Lower lobe of right lung (tissue), 2 donors: ENCODE results near the gene SYT1. TPM values are rescaled to one million over a fixed set of nuclear protein-coding genes. Genes with fewer than 3 reads are reported as not detected.

Experiments
- ATAC-seq, 2 donors: fragments of 200-7000 bp; cut with Tn5 transposase; one replicate each; pipeline ENCODE4 v1.9.1; 2020 to 2022; ENCODE audit warnings: mild to moderate bottlenecking in 2 of 2, moderate library complexity in 2 of 2
- DNase-seq: peaks from one replicate; pipeline ENCODE4 v3.0.0-alpha.2; 2020
- H3K27ac ChIP-seq: fragments of 200-600 bp; one replicate; pipeline ENCODE4 v1.8.0; 2022
- H3K27me3 ChIP-seq: fragments of 200-600 bp; one replicate; pipeline ENCODE4 v1.8.0; 2022; ENCODE audit warnings: low read depth
- H3K36me3 ChIP-seq: fragments of 200-600 bp; one replicate; pipeline ENCODE4 v1.8.0; 2022; ENCODE audit warnings: mild to moderate bottlenecking
- H3K4me1 ChIP-seq: fragments of 200-600 bp; one replicate; pipeline ENCODE4 v1.8.0; 2022
- H3K4me3 ChIP-seq: fragments of 200-600 bp; one replicate; pipeline ENCODE4 v1.8.0; 2022; ENCODE audit warnings: mild to moderate bottlenecking
- H3K9me3 ChIP-seq: fragments of 200-600 bp; one replicate; pipeline ENCODE4 v1.8.0; 2022
- intact Hi-C: fragments of 100-400 bp; cut with DNase I; formaldehyde crosslinking; loops from one replicate; pipeline ENCODE4 v1.11.0; 2022
- total RNA-seq: library from RNA; stranded (reverse); fragmentation: NEBNext Ultra II Directional; extraction: Animal tissue kit (Norgen Biotek cat#: 25700); gene quantifications from one replicate; pipeline ENCODE4 v1.2.1, GENCODE V29; 2021
- TF ChIP-seq, protein P1 (sequence below): fragments of 200-600 bp; IDR thresholded peaks from one replicate; pipeline ENCODE4 v1.8.0; 2022; ENCODE audit warnings: antibody characterized with exemption, mild to moderate bottlenecking
- donor health status: DM: no; HTN: yes; CAD: no; lungs with severe emphysema.

SYT1 gene
- total RNA-seq, 1 donor from 2014 or later = 0.95 TPM

DNA sequence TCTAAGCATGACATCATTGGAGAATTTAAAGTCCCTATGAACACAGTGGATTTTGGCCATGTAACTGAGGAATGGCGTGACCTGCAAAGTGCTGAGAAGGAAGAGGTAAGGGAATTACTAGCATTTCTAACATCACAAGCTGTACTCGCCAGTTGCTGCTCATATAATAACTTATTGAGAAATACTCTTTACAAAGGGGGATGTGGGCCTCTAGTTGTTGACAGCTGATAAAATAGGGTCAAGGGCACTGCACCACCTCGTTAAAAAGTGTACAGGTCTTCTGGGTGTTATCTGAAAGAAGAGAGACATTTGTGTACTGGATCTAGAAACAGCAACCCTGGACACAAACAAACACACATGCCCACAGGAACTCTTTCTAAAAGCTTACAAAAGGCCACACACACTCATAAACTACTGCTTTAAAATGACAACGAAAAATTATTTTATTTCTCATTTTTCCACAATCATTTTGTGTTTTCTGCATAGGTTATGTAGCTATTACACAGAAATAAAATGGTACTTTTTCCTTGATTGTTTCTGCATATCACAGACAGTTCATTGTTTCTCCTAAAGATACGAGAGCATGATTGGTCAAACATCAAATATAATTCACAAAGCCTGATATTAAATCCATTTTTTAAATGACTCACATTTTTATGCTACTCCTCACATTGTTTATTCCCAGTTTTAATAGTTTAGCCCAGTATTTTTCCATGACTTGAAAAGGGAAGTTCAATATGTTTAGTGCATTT lies 435.0 kb downstream of the SYT1 start:
- Histone ChIP-seq H3K9me3 (no peaks in the 10 kb centered on the region), H3K27me3 (no peaks in the 10 kb centered on the region), H3K4me1 (no peaks in the 10 kb centered on the region), H3K36me3 (no peaks in the 10 kb centered on the region), H3K4me3 (no peak overlapping the region), H3K27ac (no peak overlapping the region)
- no peak for ATAC-seq
- no peak for DNase-seq
- intact Hi-C loops = no loop called here
- TF ChIP-seq, protein P1, sequence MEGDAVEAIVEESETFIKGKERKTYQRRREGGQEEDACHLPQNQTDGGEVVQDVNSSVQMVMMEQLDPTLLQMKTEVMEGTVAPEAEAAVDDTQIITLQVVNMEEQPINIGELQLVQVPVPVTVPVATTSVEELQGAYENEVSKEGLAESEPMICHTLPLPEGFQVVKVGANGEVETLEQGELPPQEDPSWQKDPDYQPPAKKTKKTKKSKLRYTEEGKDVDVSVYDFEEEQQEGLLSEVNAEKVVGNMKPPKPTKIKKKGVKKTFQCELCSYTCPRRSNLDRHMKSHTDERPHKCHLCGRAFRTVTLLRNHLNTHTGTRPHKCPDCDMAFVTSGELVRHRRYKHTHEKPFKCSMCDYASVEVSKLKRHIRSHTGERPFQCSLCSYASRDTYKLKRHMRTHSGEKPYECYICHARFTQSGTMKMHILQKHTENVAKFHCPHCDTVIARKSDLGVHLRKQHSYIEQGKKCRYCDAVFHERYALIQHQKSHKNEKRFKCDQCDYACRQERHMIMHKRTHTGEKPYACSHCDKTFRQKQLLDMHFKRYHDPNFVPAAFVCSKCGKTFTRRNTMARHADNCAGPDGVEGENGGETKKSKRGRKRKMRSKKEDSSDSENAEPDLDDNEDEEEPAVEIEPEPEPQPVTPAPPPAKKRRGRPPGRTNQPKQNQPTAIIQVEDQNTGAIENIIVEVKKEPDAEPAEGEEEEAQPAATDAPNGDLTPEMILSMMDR = no peak

DNA sequence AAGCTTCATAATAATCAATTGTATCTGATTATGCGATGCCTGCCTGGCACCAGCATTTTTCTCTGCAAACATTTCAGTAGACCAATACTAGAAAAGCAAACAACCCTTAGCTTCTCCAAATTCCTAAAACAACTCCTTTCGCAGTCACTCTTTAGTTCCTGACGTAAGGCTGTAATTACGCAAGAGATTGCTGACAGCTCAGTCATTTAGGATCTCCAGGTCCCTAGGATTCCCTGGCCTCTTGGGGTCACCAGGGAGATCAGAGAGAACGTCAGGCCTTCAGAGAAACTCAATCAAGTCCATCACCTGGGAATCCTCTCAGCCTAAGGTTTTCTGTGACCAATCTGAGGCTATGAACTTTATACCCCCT lies 435.6 kb downstream of the SYT1 start:
- no peak for DNase-seq
- peak in 1 of 2 donors; percentile 69 for ATAC-seq
- Histone ChIP-seq H3K27ac (no peak overlapping the region), H3K27me3 (no peaks in the 10 kb centered on the region), H3K36me3 (no peaks in the 10 kb centered on the region), H3K9me3 (no peaks in the 10 kb centered on the region), H3K4me1 (no peaks in the 10 kb centered on the region), H3K4me3 (no peak overlapping the region)
- intact Hi-C loops = no loop called here
- TF ChIP-seq, protein P1 = no peak

DNA sequence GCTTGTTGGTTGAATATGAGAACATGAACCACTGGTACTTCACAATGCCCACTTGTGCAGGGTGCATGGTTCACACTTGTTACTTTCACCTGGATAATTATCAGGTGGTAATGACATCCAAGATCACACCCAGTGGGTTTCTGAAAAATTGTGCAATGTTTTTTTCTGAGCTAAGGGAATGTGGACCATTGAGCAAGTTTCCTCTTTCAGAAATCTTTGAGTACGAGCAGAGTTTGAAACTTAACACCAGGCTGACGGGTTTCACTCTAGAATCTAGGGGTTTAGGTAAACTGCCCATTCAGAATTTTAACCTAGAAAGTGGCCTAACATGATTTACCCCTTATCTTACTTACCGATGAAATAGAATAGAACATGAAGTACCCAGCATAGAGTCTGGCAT lies 436.6 kb downstream of the SYT1 start:
- no peak overlapping the region for H3K4me3 ChIP-seq
- H3K27ac ChIP-seq = no peak overlapping the region
- no peak for ATAC-seq
- intact Hi-C loops = no loop called here
- H3K4me1 ChIP-seq = no peaks in the 10 kb centered on the region
- no peak for DNase-seq
- no peaks in the 10 kb centered on the region for H3K27me3 ChIP-seq
- H3K36me3 ChIP-seq = no peaks in the 10 kb centered on the region
- TF ChIP-seq, protein P1 = no peak
- H3K9me3 ChIP-seq = no peaks in the 10 kb centered on the region

DNA sequence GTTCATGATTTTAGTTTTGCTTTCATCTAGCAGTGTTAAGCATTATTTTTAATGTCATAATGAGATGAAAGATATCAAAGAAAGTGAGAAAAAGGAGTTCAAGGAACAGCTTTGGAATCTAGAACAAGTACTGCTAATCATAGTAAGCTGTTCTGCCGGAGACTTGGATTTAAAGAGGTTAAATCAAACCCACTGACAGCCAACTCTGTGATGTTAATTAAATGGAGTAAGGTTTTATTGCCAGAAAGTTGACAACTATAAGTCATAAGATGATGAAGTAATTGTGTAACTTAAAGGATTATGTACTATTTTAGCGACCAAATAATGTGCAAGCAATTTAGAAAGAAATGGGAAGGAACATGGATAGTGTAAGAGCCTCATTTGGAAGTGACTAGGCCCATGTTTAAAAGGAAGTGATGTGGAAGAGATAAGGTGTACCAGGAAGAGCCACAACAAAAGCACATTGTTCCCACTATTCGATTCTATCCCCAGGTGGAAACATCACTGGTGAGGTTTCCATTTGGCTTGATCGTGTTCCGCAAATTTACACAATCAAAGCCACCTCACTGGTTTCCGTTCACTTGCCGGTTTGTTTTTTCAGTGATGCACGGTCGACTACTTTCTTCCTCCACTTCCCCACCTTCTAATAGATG lies 437.7 kb downstream of the SYT1 start:
- Histone ChIP-seq H3K9me3 (no peaks in the 10 kb centered on the region), H3K4me3 (no peak overlapping the region), H3K36me3 (no peaks in the 10 kb centered on the region), H3K4me1 (no peaks in the 10 kb centered on the region), H3K27ac (no peak overlapping the region), H3K27me3 (no peaks in the 10 kb centered on the region)
- DNase-seq (no peak), ATAC-seq (no peak)
- intact Hi-C loops = no loop called here
- TF ChIP-seq, protein P1 = no peak

DNA sequence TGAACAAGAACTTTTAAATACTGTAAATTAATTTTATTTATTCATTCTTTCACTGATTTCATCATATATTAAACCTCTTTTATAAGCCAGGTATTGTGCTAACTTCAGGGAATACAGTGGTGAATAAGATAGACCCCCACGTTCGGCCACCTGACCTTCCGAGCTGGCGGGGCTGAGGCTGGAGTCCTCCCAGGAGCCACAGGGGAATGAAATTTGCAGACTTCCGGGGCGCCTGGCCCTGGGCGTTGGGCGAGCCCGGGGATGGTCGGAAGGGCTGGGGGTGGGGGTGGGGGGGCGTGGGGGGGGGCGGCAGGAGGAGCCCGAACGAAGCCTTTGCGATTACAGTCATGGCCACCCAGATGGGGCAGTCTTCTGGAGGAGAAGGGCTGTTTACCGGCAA lies 442.8 kb downstream of the SYT1 start:
- Histone ChIP-seq H3K27me3 (no peaks in the 10 kb centered on the region), H3K4me3 (no peak overlapping the region), H3K4me1 (no peaks in the 10 kb centered on the region), H3K9me3 (no peaks in the 10 kb centered on the region), H3K27ac (no peak overlapping the region), H3K36me3 (no peaks in the 10 kb centered on the region)
- DNase-seq = no peak
- intact Hi-C loops = no loop called here
- TF ChIP-seq, protein P1 = no peak
- ATAC-seq = no peak
